ENCODE data around the gene TAF12.

GRCh38 chr1:28578696-28579218 is 64.1 kb downstream of the TAF12 start:
- no peak for TF ChIP-seq POLR2A (IDR thresholded peaks at IDR 0.05)
- TF ChIP-seq, protein P1, sequence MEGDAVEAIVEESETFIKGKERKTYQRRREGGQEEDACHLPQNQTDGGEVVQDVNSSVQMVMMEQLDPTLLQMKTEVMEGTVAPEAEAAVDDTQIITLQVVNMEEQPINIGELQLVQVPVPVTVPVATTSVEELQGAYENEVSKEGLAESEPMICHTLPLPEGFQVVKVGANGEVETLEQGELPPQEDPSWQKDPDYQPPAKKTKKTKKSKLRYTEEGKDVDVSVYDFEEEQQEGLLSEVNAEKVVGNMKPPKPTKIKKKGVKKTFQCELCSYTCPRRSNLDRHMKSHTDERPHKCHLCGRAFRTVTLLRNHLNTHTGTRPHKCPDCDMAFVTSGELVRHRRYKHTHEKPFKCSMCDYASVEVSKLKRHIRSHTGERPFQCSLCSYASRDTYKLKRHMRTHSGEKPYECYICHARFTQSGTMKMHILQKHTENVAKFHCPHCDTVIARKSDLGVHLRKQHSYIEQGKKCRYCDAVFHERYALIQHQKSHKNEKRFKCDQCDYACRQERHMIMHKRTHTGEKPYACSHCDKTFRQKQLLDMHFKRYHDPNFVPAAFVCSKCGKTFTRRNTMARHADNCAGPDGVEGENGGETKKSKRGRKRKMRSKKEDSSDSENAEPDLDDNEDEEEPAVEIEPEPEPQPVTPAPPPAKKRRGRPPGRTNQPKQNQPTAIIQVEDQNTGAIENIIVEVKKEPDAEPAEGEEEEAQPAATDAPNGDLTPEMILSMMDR (IDR thresholded peaks at IDR 0.05 in 4 of 5, conservative IDR thresholded peaks at IDR 0.05 in 1 of 5), result no peak

All from gastrocnemius medialis (tissue), 4 donors.